HepG2 (cell line): ENCODE data around the gene PLIN5. TPM values are rescaled to one million over a fixed set of nuclear protein-coding genes. Genes with fewer than 3 reads are reported as not detected.

Experiments used
- CC2D1A ChIP-seq: sonication (generic); formaldehyde crosslinking; IDR thresholded peaks from 2 replicates; pipeline ENCODE4 v1.8.1; 2023; ENCODE audit warnings: mild to moderate bottlenecking, missing genetic modification reagents
- MAFK ChIP-seq, 2 experiments: IDR thresholded peaks in 1 of 2; conservative IDR thresholded peaks in 1 of 2; 2 replicates each; pipeline ENCODE4 v1.6.1; 2011; ENCODE audit warnings: improper control_type of control experiment in 2 of 2, low read length in 2 of 2
- MXI1 ChIP-seq: IDR thresholded peaks from 3 replicates; pipeline ENCODE4 v1.6.1; 2012; ENCODE audit warnings: low read depth, low read length, inconsistent platforms, borderline replicate concordance
- NPAS2 ChIP-seq: sonication (generic); formaldehyde crosslinking; IDR thresholded peaks from 2 replicates; pipeline ENCODE4 v1.8.0; 2022; ENCODE audit warnings: mild to moderate bottlenecking, missing genetic modification reagents, borderline replicate concordance
- POLR2A ChIP-seq, 2 experiments: IDR thresholded peaks; 2 replicates each; pipeline ENCODE4 v1.6.1; 2011; ENCODE audit warnings: low read depth in 2 of 2, low read length in 2 of 2, mild to moderate bottlenecking in 1 of 2, moderate library complexity in 1 of 2; ENCODE audit not compliant: insufficient read depth in 1 of 2
- PRMT3 ChIP-seq: sonication (generic); formaldehyde crosslinking; IDR thresholded peaks from 2 replicates; pipeline ENCODE4 v1.8.1; 2022; ENCODE audit warnings: low read depth, mild to moderate bottlenecking, moderate library complexity, missing genetic modification reagents, borderline replicate concordance
- SMAD9 ChIP-seq: sonication (generic); formaldehyde crosslinking; IDR thresholded peaks from 2 replicates; pipeline ENCODE4 v1.5.1; 2020; ENCODE audit warnings: mild to moderate bottlenecking, missing genetic modification reagents
- TCF12 ChIP-seq, 2 experiments: fragments of 450-650 bp in 1 of 2; sonication (generic) in 1 of 2; formaldehyde crosslinking in 1 of 2; IDR thresholded peaks; 2 replicates each; pipeline versions ENCODE4 v1.6.1 to v1.8.0; 2017 to 2022; ENCODE audit warnings: antibody characterized with exemption in 1 of 2, mild to moderate bottlenecking in 1 of 2, missing genetic modification reagents in 1 of 2, moderate library complexity in 1 of 2
- USF2 ChIP-seq, 2 experiments: sonication (generic) in 1 of 2; formaldehyde crosslinking in 1 of 2; IDR thresholded peaks; 2 replicates each; pipeline versions ENCODE4 v1.5.1 to v1.6.1; 2011 to 2020; ENCODE audit warnings: borderline replicate concordance in 1 of 2, low read depth in 1 of 2, low read length in 1 of 2, mild to moderate bottlenecking in 1 of 2, missing genetic modification reagents in 1 of 2, moderate library complexity in 1 of 2
- ZBTB25 ChIP-seq: IDR thresholded peaks from 2 replicates; pipeline ENCODE4 v1.6.1; 2018; ENCODE audit warnings: missing genetic modification reagents
- ZGPAT ChIP-seq: IDR thresholded peaks from 2 replicates; pipeline ENCODE4 v1.6.1; 2016; ENCODE audit warnings: mild to moderate bottlenecking
- ZMAT3 ChIP-seq: sonication (generic); formaldehyde crosslinking; conservative IDR thresholded peaks from 2 replicates; pipeline ENCODE4 v1.7.0; 2021; ENCODE audit warnings: missing genetic modification reagents
- ZMAT5 ChIP-seq: sonication (generic); formaldehyde crosslinking; IDR thresholded peaks from 2 replicates; pipeline ENCODE4 v1.5.0; 2020; ENCODE audit warnings: mild to moderate bottlenecking, low read depth, missing genetic modification reagents, borderline replicate concordance
- ZNF101 ChIP-seq: sonication (generic); formaldehyde crosslinking; IDR thresholded peaks from 2 replicates; pipeline ENCODE4 v1.4.0; 2020; ENCODE audit warnings: mild to moderate bottlenecking, low read depth, missing genetic modification reagents, borderline replicate concordance
- ZNF230 ChIP-seq: sonication (generic); formaldehyde crosslinking; IDR thresholded peaks from 2 replicates; pipeline ENCODE4 v1.4.0; 2020; ENCODE audit warnings: mild to moderate bottlenecking, missing genetic modification reagents
- ZNF44 ChIP-seq: sonication (generic); formaldehyde crosslinking; IDR thresholded peaks from 2 replicates; pipeline ENCODE4 v1.5.1; 2020; ENCODE audit warnings: mild to moderate bottlenecking, missing genetic modification reagents
- ZNF512B ChIP-seq: sonication (generic); formaldehyde crosslinking; IDR thresholded peaks from 2 replicates; pipeline ENCODE4 v1.5.1; 2020; ENCODE audit warnings: missing genetic modification reagents, mild to moderate bottlenecking, borderline replicate concordance
- polyA plus RNA-seq, 8 experiments: library from polyadenylated mRNA; depleted of rRNA in 3 of 8; stranded (reverse) in 7 of 8; unstranded in 1 of 8; fragments of >200 nt; fragmentation: Illumina TruSeq in 4 of 8; extraction: Trizol in 4 of 8; gene quantifications; 2 replicates each; pipeline versions ENCODE4 v1.2.1 to v1.2.3, GENCODE V29; 2011 to 2016; ENCODE audit warnings: low read depth in 4 of 8, missing spikeins in 1 of 8, mixed read lengths in 1 of 8; ENCODE audit not compliant: insufficient read depth in 1 of 8
- total RNA-seq, 5 experiments: library from RNA; depleted of rRNA; stranded (reverse); fragments of >200 nt; fragmentation: Illumina TruSeq; extraction: Trizol; gene quantifications; 2 replicates each; pipeline ENCODE4 v1.2.3, GENCODE V29; 2016; ENCODE audit warnings: low read depth in 1 of 5

The PLIN5 gene
- total and polyA plus RNA-seq, 2 of the 13 experiments (the other 11 are each of a cell fraction or from before 2014, with no cell fraction given) = 1.8 to 4.8 TPM

GRCh38 chr19:4531562-4532165 lies 3.4 kb downstream of the PLIN5 start (continued):
- TF ChIP-seq USF2 (IDR thresholded peaks at IDR 0.05; ENCODE audit: low read depth, low read length) (no peak), USF2 (CRISPR knock-in tag; IDR thresholded peaks at IDR 0.05; ENCODE audit: borderline replicate concordance) (no peak), ZNF101 (CRISPR knock-in tag) (no peak), TCF12 (IDR thresholded peaks at IDR 0.05) (no peak), TCF12 (CRISPR knock-in tag; IDR thresholded peaks at IDR 0.05) (no peak), ZNF512B (no peak), PRMT3 (no peak), CC2D1A (CRISPR knock-in tag) (no peak), ZNF230 (CRISPR knock-in tag) (no peak), MXI1 (peak; percentile 90; the same call in 2 of the 3 replicates), NPAS2 (CRISPR knock-in tag) (no peak), ZMAT3 (CRISPR knock-in tag) (peak; percentile 83; the same call in 1 of the 2 replicates), MAFK (conservative IDR thresholded peaks at IDR 0.05 in 1 of 2, IDR thresholded peaks at IDR 0.05 in 1 of 2; ENCODE audit: low read length in 2 of 2) (no peak), ZNF44 (CRISPR knock-in tag) (no peak), POLR2A (IDR thresholded peaks at IDR 0.05; ENCODE audit: insufficient read depth in 1 of 2, low read depth in 2 of 2, low read length in 2 of 2) (no peak), SMAD9 (CRISPR knock-in tag) (no peak; the same call in 1 of the 2 replicates), ZBTB25 (CRISPR knock-in tag) (0 out of 2 replicates have a peak, but pooled peaks have one; percentile 73), ZMAT5 (CRISPR knock-in tag) (no peak), ZGPAT (peak; percentile 56; the same call in 1 of the 2 replicates)
